Fibroblast of lung (primary cell): ENCODE results near the gene TARS3.

Experiments
- CTCF ChIP-seq, 2 donors: IDR thresholded peaks in 1 of 2; conservative IDR thresholded peaks in 1 of 2; 1 replicate in 1 of 2; 2 replicates in 1 of 2; pipeline ENCODE4 v1.5.1; 2011 to 2012; ENCODE audit warnings: low read length in 2 of 2, control low read depth in 1 of 2, inconsistent platforms in 1 of 2, low read depth in 1 of 2, mild to moderate bottlenecking in 1 of 2
- EZH2 ChIP-seq: IDR thresholded peaks from 2 replicates; pipeline ENCODE4 v1.5.1; 2012; ENCODE audit warnings: low read length, control low read depth, mild to moderate bottlenecking; ENCODE audit errors: missing control alignments

GRCh38 chr15:101647251-101647650 lies 77.0 kb downstream of the TARS3 start:
- TF ChIP-seq CTCF (conservative IDR thresholded peaks at IDR 0.05 in 1 of 2, IDR thresholded peaks at IDR 0.05 in 1 of 2; ENCODE audit: low read depth in 1 of 2, low read length in 2 of 2) (no peak), EZH2 (no peak)
